Adipocyte (in vitro differentiated cells): ENCODE measurements around the gene GRN.
"Not testable (repeated sequence)": the region's sequence is repeated elsewhere in the genome, so short reads cannot be mapped to it uniquely, and the experiment has no call there.

ENCODE experiments used
- DNase-seq: peaks from one replicate; pipeline ENCODE4 v3.0.0-alpha.2; 2015; ENCODE audit warnings: low read depth
- H3K27me3 ChIP-seq: replicated peaks from 2 replicates; pipeline ENCODE4 v1.7.0; 2013; ENCODE audit warnings: mild to moderate bottlenecking, low read length, moderate library complexity; ENCODE audit not compliant: control insufficient read depth, insufficient read depth
- H3K36me3 ChIP-seq: 2 replicates; pipeline ENCODE4 v1.7.0; 2013; ENCODE audit warnings: low read length, mild to moderate bottlenecking, moderate library complexity; ENCODE audit not compliant: control insufficient read depth, insufficient read depth, severe bottlenecking
- H3K4me1 ChIP-seq: 2 replicates; pipeline ENCODE4 v1.7.0; 2013; ENCODE audit warnings: mild to moderate bottlenecking, low read length, moderate library complexity; ENCODE audit not compliant: control insufficient read depth, insufficient read depth
- H3K4me3 ChIP-seq: 2 replicates; pipeline ENCODE4 v1.7.0; 2013; ENCODE audit warnings: mild to moderate bottlenecking, low read length, moderate library complexity
- H3K9ac ChIP-seq: 2 replicates; pipeline ENCODE4 v1.7.0; 2013; ENCODE audit warnings: mild to moderate bottlenecking, low read length, moderate library complexity
- H3K9me3 ChIP-seq: 2 replicates; pipeline ENCODE4 v1.7.0; 2013; ENCODE audit warnings: mild to moderate bottlenecking, low read length, moderate library complexity; ENCODE audit not compliant: control insufficient read depth

Gene GRN

GRCh38 chr17:44322236-44322895 lies 22.7 kb upstream of the GRN start:
- no peak for DNase-seq
- no peaks in the 10 kb centered on the region for H3K9me3 ChIP-seq
- no peak overlapping the region for H3K9ac ChIP-seq
- no peaks in the 10 kb centered on the region for H3K27me3 ChIP-seq
- H3K36me3 ChIP-seq: peaks cover 32% of the 10 kb centered on the region
- H3K4me3 ChIP-seq: no peak overlapping the region
- H3K4me1 ChIP-seq: peaks cover 17% of the 10 kb centered on the region

- Histone ChIP-seq H3K4me3 (peak overlapping the region; percentile 90), H3K9me3 (no peaks in the 10 kb centered on the region), H3K4me1 (peaks cover 17% of the 10 kb centered on the region), H3K36me3 (peaks cover 32% of the 10 kb centered on the region), H3K27me3 (no peaks in the 10 kb centered on the region), H3K9ac (peak overlapping the region; percentile 92)
- DNase-seq: no peak
Measured at GRCh38 chr17:44323359-44324091, 21.6 kb upstream of the GRN start.

DNA sequence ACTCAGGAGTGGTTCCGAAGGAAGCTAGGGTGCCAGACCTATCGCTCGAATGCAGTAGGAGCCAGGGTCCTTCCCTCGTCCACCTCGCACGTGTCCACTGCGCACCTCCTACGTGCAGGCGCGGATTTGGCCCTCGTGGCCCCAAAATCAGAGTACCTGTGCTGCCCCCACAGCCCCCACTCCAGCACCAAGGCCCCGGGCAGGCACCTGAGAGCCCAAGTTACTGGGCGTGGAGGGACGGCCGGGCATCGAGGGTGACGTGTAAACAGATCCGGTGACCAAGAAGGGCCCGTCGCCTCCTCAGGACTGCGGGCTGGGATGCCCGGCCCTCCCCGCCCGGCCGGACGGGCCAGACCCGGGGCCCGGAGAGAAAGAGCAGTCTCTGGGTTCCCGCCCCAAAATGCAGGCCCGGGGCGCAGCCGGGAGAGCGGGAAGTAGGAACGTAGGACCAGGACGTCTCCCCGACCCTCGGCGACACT lies 21.0 kb upstream of the GRN start:
- peak; percentile 53 for DNase-seq
- Histone ChIP-seq H3K4me1 (peaks cover 17% of the 10 kb centered on the region), H3K9me3 (no peaks in the 10 kb centered on the region), H3K9ac (peak overlapping the region; percentile 92), H3K27me3 (no peaks in the 10 kb centered on the region), H3K4me3 (peak overlapping the region; percentile 90), H3K36me3 (peaks cover 32% of the 10 kb centered on the region)

- peak within 1 kb of the TSS; percentile 92 for H3K9ac ChIP-seq
- peak; percentile 98 for DNase-seq
- no peaks in the 10 kb centered on the region for H3K9me3 ChIP-seq
- peaks cover 28% of the 10 kb centered on the region for H3K36me3 ChIP-seq
- H3K4me3 ChIP-seq: peak within 1 kb of the TSS; percentile 90
- no peaks in the 10 kb centered on the region for H3K27me3 ChIP-seq
- H3K4me1 ChIP-seq: peaks cover 17% of the 10 kb centered on the region
Measured at GRCh38 chr17:44324571-44325275, 20.4 kb upstream of the GRN start, which contains the start of gene SLC25A39. TSS of gene SLC25A39 (minus strand) at chr17:44324823. CDS start at chr17:44323562, 1,261 bp downstream.

- Histone ChIP-seq H3K4me1 (peaks cover 17% of the 10 kb centered on the region), H3K36me3 (peaks cover 5% of the 10 kb centered on the region), H3K4me3 (peak overlapping the region; percentile 60), H3K9me3 (no peaks in the 10 kb centered on the region), H3K27me3 (no peaks in the 10 kb centered on the region), H3K9ac (peak overlapping the region; percentile 62)
- peak; percentile 99 for DNase-seq
Measured at GRCh38 chr17:44326861-44327444, 18.1 kb upstream of the GRN start.

DNA sequence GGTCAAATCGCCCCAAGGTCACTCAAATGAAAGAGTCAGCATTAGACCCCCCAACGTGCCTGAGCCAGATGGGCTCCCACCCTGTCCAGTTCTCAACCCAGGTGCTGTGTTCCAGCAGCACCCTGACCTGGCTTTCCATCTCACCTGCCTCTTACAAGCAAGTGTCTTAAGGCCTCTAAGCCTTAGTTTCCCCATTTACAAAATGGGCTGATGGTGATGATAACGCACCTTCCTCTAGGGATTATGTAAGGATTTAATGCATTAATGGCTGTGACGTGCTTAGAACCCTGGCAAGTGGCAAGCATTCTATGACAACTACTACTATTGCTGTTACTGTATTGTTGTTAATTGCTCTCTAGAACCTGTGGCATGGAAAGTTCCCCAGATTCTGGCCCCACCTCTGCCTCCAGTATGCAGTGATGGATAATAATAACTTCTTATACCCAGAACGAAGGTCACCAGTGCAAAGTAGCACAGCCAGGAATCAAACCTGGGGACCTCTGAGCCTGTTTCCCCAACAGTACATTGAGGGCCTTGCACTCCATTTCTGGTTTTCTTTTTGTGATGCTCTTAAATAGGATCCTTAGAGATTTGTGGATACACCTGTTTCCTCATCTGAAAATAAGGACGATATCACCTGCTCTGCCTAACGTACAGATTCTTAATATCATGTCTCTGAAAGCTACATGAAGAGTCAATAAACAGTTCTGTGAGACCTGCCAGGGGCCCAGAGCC lies 17.2 kb upstream of the GRN start:
- H3K9me3 ChIP-seq: no peaks in the 10 kb centered on the region
- H3K4me3 ChIP-seq: no peak overlapping the region
- H3K36me3 ChIP-seq: no peaks in the 10 kb centered on the region
- H3K4me1 ChIP-seq: peaks cover 17% of the 10 kb centered on the region
- no peak overlapping the region for H3K9ac ChIP-seq
- no peak for DNase-seq
- H3K27me3 ChIP-seq: no peaks in the 10 kb centered on the region

- not testable (repeated sequence) for H3K9ac ChIP-seq, H3K4me1 ChIP-seq, DNase-seq, H3K27me3 ChIP-seq, H3K9me3 ChIP-seq, H3K4me3 ChIP-seq, H3K36me3 ChIP-seq
Measured at GRCh38 chr17:44329516-44329915, 15.6 kb upstream of the GRN start.

DNA sequence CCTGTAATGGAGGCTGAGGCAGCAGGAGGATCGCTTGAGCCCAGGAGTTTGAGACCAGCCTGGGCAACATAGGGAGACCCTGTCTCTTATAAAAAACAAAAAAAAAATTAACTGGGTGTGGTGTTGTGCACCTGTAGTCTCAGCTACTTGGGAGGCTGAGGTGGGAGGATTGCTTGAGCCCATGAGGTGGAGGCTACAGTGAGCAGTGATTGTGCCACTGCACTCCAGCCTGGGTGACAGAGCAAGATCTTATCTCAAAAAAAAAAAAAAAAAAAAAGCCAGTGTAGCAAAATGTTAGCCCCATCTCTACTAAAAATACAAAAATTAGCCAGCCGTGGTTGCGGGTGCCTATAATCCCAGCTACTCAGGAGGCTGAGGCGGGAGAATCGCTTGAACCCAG lies 14.8 kb upstream of the GRN start:
- DNase-seq: not testable (repeated sequence)

DNA sequence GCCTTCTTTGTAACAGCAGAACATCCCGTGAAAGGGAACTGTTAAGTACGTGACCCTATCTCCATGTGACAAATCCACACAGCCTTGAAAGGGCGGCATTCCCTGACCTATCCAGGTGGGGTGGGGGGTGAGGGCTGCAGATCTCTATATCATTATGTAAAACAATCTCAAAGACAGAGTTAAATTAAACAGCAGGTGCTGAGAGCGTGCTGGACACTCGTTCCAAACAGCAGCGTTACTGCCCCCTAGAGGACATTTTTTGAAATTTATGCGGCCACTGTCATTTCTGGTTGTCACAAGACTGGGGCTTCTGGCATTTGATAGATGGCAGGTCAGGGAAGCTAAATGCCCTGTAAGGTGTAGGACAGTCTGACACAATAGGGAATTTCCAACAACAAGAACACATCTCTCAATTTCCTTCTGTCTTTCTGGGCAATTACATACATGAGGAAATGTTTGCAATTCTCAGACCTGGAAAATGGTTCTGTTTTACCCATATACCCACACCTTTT lies 13.8 kb upstream of the GRN start:
- DNase-seq: peak; percentile 95
- Histone ChIP-seq H3K9me3 (no peaks in the 10 kb centered on the region), H3K27me3 (no peaks in the 10 kb centered on the region), H3K4me3 (no peak overlapping the region), H3K36me3 (no peaks in the 10 kb centered on the region), H3K9ac (no peak overlapping the region), H3K4me1 (peaks cover 3% of the 10 kb centered on the region)

More for the DNA sequence above, 14.8 kb upstream of the GRN start:
- H3K4me1 ChIP-seq, H3K9ac ChIP-seq, H3K27me3 ChIP-seq, H3K36me3 ChIP-seq, H3K4me3 ChIP-seq, H3K9me3 ChIP-seq: not testable (repeated sequence)

- no peaks in the 10 kb centered on the region for H3K36me3 ChIP-seq
- H3K9ac ChIP-seq: no peak overlapping the region
- no peak overlapping the region for H3K4me3 ChIP-seq
- no peak for DNase-seq
- H3K4me1 ChIP-seq: no peaks in the 10 kb centered on the region
- no peaks in the 10 kb centered on the region for H3K27me3 ChIP-seq
- no peaks in the 10 kb centered on the region for H3K9me3 ChIP-seq
Measured at GRCh38 chr17:44333371-44333770, 11.7 kb upstream of the GRN start.
